H1 (cell line): ENCODE data around the gene EFEMP1. TPM values are rescaled to one million over a fixed set of nuclear protein-coding genes. Genes with fewer than 3 reads are reported as not detected.

Source experiments
- polyA plus RNA-seq, 7 experiments: library from polyadenylated mRNA; depleted of rRNA in 3 of 7; stranded (reverse) in 5 of 7; unstranded in 2 of 7; fragments of >200 nt in 5 of 7; fragments of 200-250 nt in 2 of 7; gene quantifications; 1 replicate in 5 of 7; 2 replicates in 1 of 7; 4 replicates in 1 of 7; pipeline versions ENCODE4 v1.2.1 to v1.2.3, GENCODE V29; 2011 to 2013; ENCODE audit warnings: missing spikeins in 2 of 7, mixed read lengths in 2 of 7
- total RNA-seq: library from RNA; stranded (reverse); fragmentation: NEBNext Ultra II Directional; extraction: Animal tissue kit (Norgen Biotek cat#: 25700); gene quantifications from 2 replicates; pipeline ENCODE4 v1.2.1, GENCODE V29; 2021
- TF ChIP-seq, protein P1 (sequence below): fragments of 300-600 bp; sonication (generic); IDR thresholded peaks from 2 replicates; pipeline ENCODE4 v1.7.1; 2012; ENCODE audit warnings: low read length, moderate library complexity, mild to moderate bottlenecking, inconsistent platforms; ENCODE audit not compliant: insufficient replicate concordance

Gene EFEMP1
- total and polyA plus RNA-seq, 2 of the 8 experiments (the other 6 are each of a cell fraction or from before 2014, with no cell fraction given) = 15.5 to 19.7 TPM

DNA sequence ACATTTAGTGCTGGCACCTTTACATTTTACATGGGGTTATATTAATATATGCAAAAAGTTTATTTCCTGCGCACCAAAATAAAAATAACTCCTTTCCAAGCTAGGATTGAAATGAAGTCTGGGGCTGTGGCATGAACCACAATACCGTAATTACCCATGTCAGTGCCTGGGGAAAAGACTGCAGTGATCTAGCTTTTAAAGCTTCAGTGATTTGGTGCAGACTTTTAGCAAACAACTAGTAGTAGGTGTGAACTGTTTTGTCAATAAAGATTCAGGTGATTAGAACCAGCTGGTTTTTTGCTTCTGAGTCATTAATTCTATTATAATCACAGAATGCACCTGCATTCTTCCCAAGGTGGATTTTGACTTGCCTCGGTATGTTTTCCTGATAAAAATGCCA, 21.2 kb downstream of the EFEMP1 start (continued):
- TF ChIP-seq, protein P1, sequence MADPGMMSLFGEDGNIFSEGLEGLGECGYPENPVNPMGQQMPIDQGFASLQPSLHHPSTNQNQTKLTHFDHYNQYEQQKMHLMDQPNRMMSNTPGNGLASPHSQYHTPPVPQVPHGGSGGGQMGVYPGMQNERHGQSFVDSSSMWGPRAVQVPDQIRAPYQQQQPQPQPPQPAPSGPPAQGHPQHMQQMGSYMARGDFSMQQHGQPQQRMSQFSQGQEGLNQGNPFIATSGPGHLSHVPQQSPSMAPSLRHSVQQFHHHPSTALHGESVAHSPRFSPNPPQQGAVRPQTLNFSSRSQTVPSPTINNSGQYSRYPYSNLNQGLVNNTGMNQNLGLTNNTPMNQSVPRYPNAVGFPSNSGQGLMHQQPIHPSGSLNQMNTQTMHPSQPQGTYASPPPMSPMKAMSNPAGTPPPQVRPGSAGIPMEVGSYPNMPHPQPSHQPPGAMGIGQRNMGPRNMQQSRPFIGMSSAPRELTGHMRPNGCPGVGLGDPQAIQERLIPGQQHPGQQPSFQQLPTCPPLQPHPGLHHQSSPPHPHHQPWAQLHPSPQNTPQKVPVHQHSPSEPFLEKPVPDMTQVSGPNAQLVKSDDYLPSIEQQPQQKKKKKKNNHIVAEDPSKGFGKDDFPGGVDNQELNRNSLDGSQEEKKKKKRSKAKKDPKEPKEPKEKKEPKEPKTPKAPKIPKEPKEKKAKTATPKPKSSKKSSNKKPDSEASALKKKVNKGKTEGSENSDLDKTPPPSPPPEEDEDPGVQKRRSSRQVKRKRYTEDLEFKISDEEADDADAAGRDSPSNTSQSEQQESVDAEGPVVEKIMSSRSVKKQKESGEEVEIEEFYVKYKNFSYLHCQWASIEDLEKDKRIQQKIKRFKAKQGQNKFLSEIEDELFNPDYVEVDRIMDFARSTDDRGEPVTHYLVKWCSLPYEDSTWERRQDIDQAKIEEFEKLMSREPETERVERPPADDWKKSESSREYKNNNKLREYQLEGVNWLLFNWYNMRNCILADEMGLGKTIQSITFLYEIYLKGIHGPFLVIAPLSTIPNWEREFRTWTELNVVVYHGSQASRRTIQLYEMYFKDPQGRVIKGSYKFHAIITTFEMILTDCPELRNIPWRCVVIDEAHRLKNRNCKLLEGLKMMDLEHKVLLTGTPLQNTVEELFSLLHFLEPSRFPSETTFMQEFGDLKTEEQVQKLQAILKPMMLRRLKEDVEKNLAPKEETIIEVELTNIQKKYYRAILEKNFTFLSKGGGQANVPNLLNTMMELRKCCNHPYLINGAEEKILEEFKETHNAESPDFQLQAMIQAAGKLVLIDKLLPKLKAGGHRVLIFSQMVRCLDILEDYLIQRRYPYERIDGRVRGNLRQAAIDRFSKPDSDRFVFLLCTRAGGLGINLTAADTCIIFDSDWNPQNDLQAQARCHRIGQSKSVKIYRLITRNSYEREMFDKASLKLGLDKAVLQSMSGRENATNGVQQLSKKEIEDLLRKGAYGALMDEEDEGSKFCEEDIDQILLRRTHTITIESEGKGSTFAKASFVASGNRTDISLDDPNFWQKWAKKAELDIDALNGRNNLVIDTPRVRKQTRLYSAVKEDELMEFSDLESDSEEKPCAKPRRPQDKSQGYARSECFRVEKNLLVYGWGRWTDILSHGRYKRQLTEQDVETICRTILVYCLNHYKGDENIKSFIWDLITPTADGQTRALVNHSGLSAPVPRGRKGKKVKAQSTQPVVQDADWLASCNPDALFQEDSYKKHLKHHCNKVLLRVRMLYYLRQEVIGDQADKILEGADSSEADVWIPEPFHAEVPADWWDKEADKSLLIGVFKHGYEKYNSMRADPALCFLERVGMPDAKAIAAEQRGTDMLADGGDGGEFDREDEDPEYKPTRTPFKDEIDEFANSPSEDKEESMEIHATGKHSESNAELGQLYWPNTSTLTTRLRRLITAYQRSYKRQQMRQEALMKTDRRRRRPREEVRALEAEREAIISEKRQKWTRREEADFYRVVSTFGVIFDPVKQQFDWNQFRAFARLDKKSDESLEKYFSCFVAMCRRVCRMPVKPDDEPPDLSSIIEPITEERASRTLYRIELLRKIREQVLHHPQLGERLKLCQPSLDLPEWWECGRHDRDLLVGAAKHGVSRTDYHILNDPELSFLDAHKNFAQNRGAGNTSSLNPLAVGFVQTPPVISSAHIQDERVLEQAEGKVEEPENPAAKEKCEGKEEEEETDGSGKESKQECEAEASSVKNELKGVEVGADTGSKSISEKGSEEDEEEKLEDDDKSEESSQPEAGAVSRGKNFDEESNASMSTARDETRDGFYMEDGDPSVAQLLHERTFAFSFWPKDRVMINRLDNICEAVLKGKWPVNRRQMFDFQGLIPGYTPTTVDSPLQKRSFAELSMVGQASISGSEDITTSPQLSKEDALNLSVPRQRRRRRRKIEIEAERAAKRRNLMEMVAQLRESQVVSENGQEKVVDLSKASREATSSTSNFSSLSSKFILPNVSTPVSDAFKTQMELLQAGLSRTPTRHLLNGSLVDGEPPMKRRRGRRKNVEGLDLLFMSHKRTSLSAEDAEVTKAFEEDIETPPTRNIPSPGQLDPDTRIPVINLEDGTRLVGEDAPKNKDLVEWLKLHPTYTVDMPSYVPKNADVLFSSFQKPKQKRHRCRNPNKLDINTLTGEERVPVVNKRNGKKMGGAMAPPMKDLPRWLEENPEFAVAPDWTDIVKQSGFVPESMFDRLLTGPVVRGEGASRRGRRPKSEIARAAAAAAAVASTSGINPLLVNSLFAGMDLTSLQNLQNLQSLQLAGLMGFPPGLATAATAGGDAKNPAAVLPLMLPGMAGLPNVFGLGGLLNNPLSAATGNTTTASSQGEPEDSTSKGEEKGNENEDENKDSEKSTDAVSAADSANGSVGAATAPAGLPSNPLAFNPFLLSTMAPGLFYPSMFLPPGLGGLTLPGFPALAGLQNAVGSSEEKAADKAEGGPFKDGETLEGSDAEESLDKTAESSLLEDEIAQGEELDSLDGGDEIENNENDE = peak; percentile 91
